ENCODE data around the gene SPATA20. TPM values are rescaled to one million over a fixed set of nuclear protein-coding genes. Genes with fewer than 3 reads are reported as not detected.

The SPATA20 gene
- total RNA-seq, 4 donors from 2014 or later: 34.1 to 67.3 (median 38.1) TPM

DNA sequence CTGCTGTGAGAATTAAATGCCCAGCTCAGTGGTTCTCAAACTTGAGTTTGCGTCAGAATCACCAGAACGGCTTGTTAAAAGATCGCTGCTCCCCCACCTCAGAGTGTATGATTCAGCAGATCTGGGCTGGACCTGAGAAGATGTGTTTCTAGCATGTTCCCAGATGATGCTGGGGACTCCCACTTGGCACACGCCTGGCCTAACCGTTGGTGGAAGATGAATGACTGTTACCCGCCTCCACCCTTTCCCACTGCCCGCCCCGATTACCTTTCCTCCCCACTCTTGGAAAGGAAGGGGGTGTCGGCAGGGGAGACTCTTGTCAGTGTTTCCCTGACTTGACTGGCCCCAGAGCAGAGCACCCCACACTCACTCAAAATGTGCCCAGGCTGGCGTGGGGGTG, 58.5 kb downstream of the SPATA20 start:
- 39 to 51% methylated on average over 6 to 9 of the region's 10 CpGs for WGBS, 2 donors
- Histone ChIP-seq H3K4me1 (peaks cover 0 to 28% (median 12%) of the 10 kb centered on the region in 3 donors), H3K9me3 (no peaks in the 10 kb centered on the region), H3K27me3 (peaks cover 0 to 78% (median 0%) of the 10 kb centered on the region in 4 donors), H3K36me3 (no peaks in the 10 kb centered on the region), H3K4me3 (no peak overlapping the region), H3K27ac (no peak overlapping the region)
- TF ChIP-seq CTCF (IDR thresholded peaks at IDR 0.05) (no peak), POLR2A (IDR thresholded peaks at IDR 0.05) (no peak)
- intact Hi-C loops (cut with DNase I): no loop called here
- DNase-seq: no peak

Other genes with a start within 250 kb of the SPATA20 start
- 10 to 100 TPM; 10.0 to 17.5 (median 13.5) TPM for gene XYLT2, start 201.0 kb upstream of the SPATA20 start, total RNA-seq
- gene MRPL27, start 174.0 kb upstream of the SPATA20 start, total RNA-seq: 10 to 100 TPM; 58.0 to 77.7 (median 74.5) TPM
- gene EME1, start 173.9 kb upstream of the SPATA20 start, total RNA-seq: 1 to 10 TPM in 2 of 4 donors, under 1 TPM in 2; 0.57 to 2.7 (median 1.1) TPM
- gene LRRC59, start 149.7 kb upstream of the SPATA20 start, total RNA-seq: 100 to 1,000 TPM in 1 of 4 donors, 10 to 100 TPM in 3; 63.4 to 136 (median 77.9) TPM
- gene ACSF2, start 121.0 kb upstream of the SPATA20 start, total RNA-seq: 10 to 100 TPM in 3 of 4 donors, 1 to 10 TPM in 1; 7.0 to 26.3 (median 19.0) TPM
- gene CHAD, start 78.3 kb upstream of the SPATA20 start, total RNA-seq: under 1 TPM in 2 of 4 donors, not detected in 2; 0.19 to 0.80 TPM
- gene RSAD1, start 68.3 kb upstream of the SPATA20 start, total RNA-seq: 10 to 100 TPM in 3 of 4 donors, 1 to 10 TPM in 1; 9.1 to 19.3 (median 14.2) TPM
- under 1 TPM in 1 of 4 donors, not detected in 3; 0.38 TPM for gene MYCBPAP, start 38.7 kb upstream of the SPATA20 start, total RNA-seq
- gene EPN3, start 14.4 kb upstream of the SPATA20 start, total RNA-seq: 100 to 1,000 TPM in 1 of 4 donors, 10 to 100 TPM in 3; 24.5 to 111 (median 51.8) TPM
- gene CACNA1G, start 13.5 kb downstream of the SPATA20 start, total RNA-seq: under 1 TPM in 3 of 4 donors, not detected in 1; 0.11 to 0.38 (median 0.13) TPM
- 10 to 100 TPM; 19.6 to 93.7 (median 34.1) TPM for gene ABCC3, start 87.7 kb downstream of the SPATA20 start, total RNA-seq
- gene ANKRD40, start 160.7 kb downstream of the SPATA20 start, total RNA-seq: 10 to 100 TPM; 10.7 to 34.9 (median 17.9) TPM
- gene LUC7L3, start 172.4 kb downstream of the SPATA20 start, total RNA-seq: 10 to 100 TPM; 18.0 to 95.2 (median 31.5) TPM
- gene ANKRD40CL, start 220.3 kb downstream of the SPATA20 start, total RNA-seq: not detected